ENCODE data around the gene HEY2.

Gene HEY2

DNA sequence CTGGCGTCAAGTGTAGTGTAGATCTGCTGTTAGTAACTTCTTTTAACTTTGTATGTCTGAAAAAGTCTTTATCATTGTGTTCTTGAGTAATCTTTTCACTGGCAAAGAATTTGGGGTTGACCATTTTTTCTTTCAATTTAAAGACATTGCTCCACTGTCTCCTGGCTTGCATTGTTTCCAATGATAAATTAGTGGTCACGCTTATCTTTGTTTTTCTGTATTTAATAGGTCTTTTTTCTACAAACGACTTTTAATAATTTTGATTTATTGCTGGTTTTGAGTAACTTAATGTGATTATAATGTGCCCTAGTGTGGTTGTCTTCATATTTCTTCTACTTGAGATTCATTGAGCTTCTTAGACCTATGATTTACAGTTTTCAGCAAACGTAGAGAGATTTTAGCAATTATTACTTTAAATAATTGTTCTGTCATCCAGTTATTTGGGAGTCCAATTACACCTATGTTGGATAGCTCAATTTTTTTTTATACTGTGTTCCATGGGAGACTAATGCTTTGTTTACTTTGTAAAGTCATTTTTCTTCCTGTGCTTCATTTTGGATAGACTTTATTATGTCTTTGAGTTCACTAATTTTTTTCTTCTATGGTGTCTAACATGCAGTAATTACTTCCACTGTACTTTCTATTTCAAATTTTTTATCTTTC lies 38.3 kb upstream of the HEY2 start:
- H3K9me3 ChIP-seq (ENCODE audit: severe bottlenecking), result no peaks in the 10 kb centered on the region
- DNase-seq (ENCODE audit: low spot score) (no peak), ATAC-seq (ENCODE audit: low read depth) (no peak)
- no peaks in the 10 kb centered on the region for H3K4me1 ChIP-seq (ENCODE audit: insufficient read depth, poor library complexity, severe bottlenecking)
- no peaks in the 10 kb centered on the region for H3K36me3 ChIP-seq (ENCODE audit: low read depth)
- no peaks in the 10 kb centered on the region for H3K27me3 ChIP-seq (ENCODE audit: insufficient read depth, poor library complexity, severe bottlenecking)
- TF ChIP-seq, protein P1, sequence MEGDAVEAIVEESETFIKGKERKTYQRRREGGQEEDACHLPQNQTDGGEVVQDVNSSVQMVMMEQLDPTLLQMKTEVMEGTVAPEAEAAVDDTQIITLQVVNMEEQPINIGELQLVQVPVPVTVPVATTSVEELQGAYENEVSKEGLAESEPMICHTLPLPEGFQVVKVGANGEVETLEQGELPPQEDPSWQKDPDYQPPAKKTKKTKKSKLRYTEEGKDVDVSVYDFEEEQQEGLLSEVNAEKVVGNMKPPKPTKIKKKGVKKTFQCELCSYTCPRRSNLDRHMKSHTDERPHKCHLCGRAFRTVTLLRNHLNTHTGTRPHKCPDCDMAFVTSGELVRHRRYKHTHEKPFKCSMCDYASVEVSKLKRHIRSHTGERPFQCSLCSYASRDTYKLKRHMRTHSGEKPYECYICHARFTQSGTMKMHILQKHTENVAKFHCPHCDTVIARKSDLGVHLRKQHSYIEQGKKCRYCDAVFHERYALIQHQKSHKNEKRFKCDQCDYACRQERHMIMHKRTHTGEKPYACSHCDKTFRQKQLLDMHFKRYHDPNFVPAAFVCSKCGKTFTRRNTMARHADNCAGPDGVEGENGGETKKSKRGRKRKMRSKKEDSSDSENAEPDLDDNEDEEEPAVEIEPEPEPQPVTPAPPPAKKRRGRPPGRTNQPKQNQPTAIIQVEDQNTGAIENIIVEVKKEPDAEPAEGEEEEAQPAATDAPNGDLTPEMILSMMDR (IDR thresholded peaks at IDR 0.05; ENCODE audit: poor library complexity, severe bottlenecking), result no peak
- no peak overlapping the region for H3K4me3 ChIP-seq (ENCODE audit: severe bottlenecking)
- no peak overlapping the region for H3K27ac ChIP-seq (ENCODE audit: poor library complexity, severe bottlenecking)

DNA sequence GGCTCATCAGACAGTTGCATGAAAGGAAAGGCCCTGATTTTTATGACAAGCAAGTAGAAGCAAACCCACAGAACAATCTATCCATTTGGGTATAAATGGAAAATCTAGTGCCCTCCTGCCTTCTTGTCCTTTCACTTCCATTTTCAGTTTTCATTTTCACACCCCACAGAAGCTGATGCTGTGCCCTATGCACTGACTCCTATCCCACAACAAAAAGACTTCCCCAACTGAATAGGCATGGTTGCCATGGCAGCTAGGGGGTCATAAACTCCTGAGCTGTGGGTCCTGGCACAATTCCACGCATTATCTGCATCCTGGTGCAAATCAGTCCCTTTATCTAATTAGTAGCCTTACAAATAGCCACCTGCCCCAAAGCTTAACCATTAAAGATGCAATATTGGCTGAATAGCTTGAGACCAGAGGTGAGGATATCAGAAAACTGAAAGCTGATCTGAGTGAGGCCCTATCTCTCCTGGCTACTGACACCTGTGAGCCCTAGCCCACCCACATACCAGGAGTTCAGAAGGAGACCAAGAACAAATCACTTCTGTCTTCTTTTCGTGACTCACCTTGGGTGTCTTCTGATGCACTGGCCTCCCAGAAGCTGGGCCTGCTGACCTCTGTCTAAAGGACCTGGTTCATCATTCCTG lies 34.9 kb upstream of the HEY2 start:
- ATAC-seq (ENCODE audit: low read depth) (no peak), DNase-seq (ENCODE audit: low spot score) (no peak)
- H3K9me3 ChIP-seq (ENCODE audit: severe bottlenecking), result no peaks in the 10 kb centered on the region
- H3K27ac ChIP-seq (ENCODE audit: poor library complexity, severe bottlenecking), result no peak overlapping the region
- H3K4me3 ChIP-seq (ENCODE audit: severe bottlenecking), result no peak overlapping the region
- H3K27me3 ChIP-seq (ENCODE audit: insufficient read depth, poor library complexity, severe bottlenecking), result no peaks in the 10 kb centered on the region
- H3K4me1 ChIP-seq (ENCODE audit: insufficient read depth, poor library complexity, severe bottlenecking), result no peaks in the 10 kb centered on the region
- TF ChIP-seq, protein P1 (IDR thresholded peaks at IDR 0.05; ENCODE audit: poor library complexity, severe bottlenecking), result no peak
- no peaks in the 10 kb centered on the region for H3K36me3 ChIP-seq (ENCODE audit: low read depth)

DNA sequence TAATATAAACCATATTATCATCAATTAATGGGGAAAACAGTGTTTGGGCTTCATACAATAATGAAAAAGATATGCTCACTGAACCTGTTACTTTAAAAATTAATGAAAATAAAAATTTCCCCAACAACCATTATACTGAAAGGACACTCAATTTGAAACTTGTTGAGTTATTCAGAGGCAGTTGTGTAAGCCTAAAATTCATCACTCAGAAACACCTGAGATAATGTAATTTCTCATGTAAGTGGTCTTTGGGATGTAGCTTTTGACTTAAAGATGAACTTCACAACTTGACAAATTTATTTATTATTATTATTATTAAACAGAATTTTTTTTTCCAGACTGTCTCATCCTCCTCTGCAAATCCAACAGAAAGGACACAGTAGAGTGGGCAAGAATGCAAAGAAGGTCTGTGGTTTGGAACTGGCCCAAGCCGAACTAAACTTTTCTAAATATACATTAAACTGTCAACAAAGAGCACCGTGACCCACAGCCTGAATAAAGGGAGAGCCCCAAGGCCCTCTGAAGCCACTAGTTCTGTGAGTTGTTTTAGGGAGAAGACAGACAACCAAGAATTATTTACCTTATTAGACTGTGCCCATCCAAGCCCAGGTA lies 32.2 kb upstream of the HEY2 start:
- no peak overlapping the region for H3K27ac ChIP-seq (ENCODE audit: poor library complexity, severe bottlenecking)
- H3K9me3 ChIP-seq (ENCODE audit: severe bottlenecking), result no peaks in the 10 kb centered on the region
- no peak overlapping the region for H3K4me3 ChIP-seq (ENCODE audit: severe bottlenecking)
- TF ChIP-seq, protein P1 (IDR thresholded peaks at IDR 0.05; ENCODE audit: poor library complexity, severe bottlenecking), result no peak
- H3K27me3 ChIP-seq (ENCODE audit: insufficient read depth, poor library complexity, severe bottlenecking), result no peaks in the 10 kb centered on the region
- H3K36me3 ChIP-seq (ENCODE audit: low read depth), result no peaks in the 10 kb centered on the region
- ATAC-seq (ENCODE audit: low read depth), result no peak
- H3K4me1 ChIP-seq (ENCODE audit: insufficient read depth, poor library complexity, severe bottlenecking), result no peaks in the 10 kb centered on the region
- DNase-seq (ENCODE audit: low spot score), result no peak

DNA sequence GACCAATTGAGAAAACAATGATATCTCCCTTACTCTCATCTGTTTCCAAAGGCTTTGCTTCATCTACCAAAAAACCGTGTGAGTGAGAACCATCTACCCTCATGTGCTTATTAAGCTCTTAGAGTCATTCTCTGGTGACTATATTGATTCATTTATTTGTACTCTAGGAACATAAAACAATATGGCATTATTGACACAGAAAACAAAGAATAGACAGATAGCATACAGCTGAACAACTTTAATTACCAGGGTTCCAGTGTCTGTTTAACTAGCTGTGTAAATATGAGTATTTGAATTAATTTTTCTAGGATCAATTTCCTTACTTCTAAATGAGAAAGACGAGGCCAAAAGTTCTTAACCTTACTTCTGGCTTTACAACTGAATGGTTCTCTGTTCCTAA lies 31.3 kb upstream of the HEY2 start:
- ATAC-seq (ENCODE audit: low read depth) (no peak), DNase-seq (ENCODE audit: low spot score) (no peak)
- no peak overlapping the region for H3K4me3 ChIP-seq (ENCODE audit: severe bottlenecking)
- no peaks in the 10 kb centered on the region for H3K27me3 ChIP-seq (ENCODE audit: insufficient read depth, poor library complexity, severe bottlenecking)
- TF ChIP-seq, protein P1 (IDR thresholded peaks at IDR 0.05; ENCODE audit: poor library complexity, severe bottlenecking), result no peak
- H3K27ac ChIP-seq (ENCODE audit: poor library complexity, severe bottlenecking), result no peak overlapping the region
- no peaks in the 10 kb centered on the region for H3K36me3 ChIP-seq (ENCODE audit: low read depth)
- H3K9me3 ChIP-seq (ENCODE audit: severe bottlenecking), result no peaks in the 10 kb centered on the region
- no peaks in the 10 kb centered on the region for H3K4me1 ChIP-seq (ENCODE audit: insufficient read depth, poor library complexity, severe bottlenecking)

DNA sequence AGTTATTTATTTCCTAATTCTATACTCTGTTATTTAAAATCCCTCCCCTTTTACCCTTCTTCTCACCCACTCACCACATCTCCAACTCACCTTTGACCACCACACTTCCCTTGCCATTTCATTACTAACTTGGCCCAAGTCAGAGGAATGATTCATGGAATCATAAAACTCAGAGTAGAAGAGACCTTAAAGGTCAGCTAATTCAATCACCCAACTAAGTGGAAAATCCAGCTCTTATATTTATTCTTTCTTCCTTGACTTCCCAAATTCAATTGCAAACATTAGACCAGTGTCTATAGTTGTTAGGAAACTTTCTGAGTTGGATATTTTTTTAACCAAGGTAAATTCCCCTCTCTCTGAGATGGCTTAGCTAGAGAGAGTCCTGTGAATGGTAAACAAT lies 26.5 kb upstream of the HEY2 start:
- ATAC-seq (ENCODE audit: low read depth) (no peak), DNase-seq (ENCODE audit: low spot score) (no peak)
- Histone ChIP-seq H3K4me1 (ENCODE audit: insufficient read depth, poor library complexity, severe bottlenecking) (no peaks in the 10 kb centered on the region), H3K4me3 (ENCODE audit: severe bottlenecking) (no peak overlapping the region), H3K27me3 (ENCODE audit: insufficient read depth, poor library complexity, severe bottlenecking) (no peaks in the 10 kb centered on the region), H3K36me3 (ENCODE audit: low read depth) (no peaks in the 10 kb centered on the region), H3K9me3 (ENCODE audit: severe bottlenecking) (no peaks in the 10 kb centered on the region), H3K27ac (ENCODE audit: poor library complexity, severe bottlenecking) (no peak overlapping the region)
- TF ChIP-seq, protein P1 (IDR thresholded peaks at IDR 0.05; ENCODE audit: poor library complexity, severe bottlenecking), result no peak
